ENCODE data around the gene ANAPC10.

GRCh38 chr4:145108128-145108527, 10.1 kb upstream of the ANAPC10 start:
- no peak for TF ChIP-seq EZH2 (optimal IDR thresholded peaks at IDR 0.05; ENCODE audit: low read depth, low read length)
- TF ChIP-seq, protein P1, sequence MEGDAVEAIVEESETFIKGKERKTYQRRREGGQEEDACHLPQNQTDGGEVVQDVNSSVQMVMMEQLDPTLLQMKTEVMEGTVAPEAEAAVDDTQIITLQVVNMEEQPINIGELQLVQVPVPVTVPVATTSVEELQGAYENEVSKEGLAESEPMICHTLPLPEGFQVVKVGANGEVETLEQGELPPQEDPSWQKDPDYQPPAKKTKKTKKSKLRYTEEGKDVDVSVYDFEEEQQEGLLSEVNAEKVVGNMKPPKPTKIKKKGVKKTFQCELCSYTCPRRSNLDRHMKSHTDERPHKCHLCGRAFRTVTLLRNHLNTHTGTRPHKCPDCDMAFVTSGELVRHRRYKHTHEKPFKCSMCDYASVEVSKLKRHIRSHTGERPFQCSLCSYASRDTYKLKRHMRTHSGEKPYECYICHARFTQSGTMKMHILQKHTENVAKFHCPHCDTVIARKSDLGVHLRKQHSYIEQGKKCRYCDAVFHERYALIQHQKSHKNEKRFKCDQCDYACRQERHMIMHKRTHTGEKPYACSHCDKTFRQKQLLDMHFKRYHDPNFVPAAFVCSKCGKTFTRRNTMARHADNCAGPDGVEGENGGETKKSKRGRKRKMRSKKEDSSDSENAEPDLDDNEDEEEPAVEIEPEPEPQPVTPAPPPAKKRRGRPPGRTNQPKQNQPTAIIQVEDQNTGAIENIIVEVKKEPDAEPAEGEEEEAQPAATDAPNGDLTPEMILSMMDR (IDR thresholded peaks at IDR 0.05; ENCODE audit: low read length): no peak
